ENCODE measurements around the gene BTN3A1. TPM values are rescaled to one million over a fixed set of nuclear protein-coding genes. Genes with fewer than 3 reads are reported as not detected.
"Not testable (repeated sequence)": the region's sequence is repeated elsewhere in the genome, so short reads cannot be mapped to it uniquely, and the experiment has no call there.

Gene BTN3A1
- total RNA-seq, 1 experiment from 2014 or later: 1.2 TPM

GRCh38 chr6:26367114-26367513 lies 35.0 kb upstream of the BTN3A1 start:
- H3K4me3 ChIP-seq (ENCODE audit: insufficient read depth, low read depth, low read length): no peak overlapping the region
- H3K27me3 ChIP-seq (ENCODE audit: control insufficient read depth, insufficient read depth, low read length): no peaks in the 10 kb centered on the region
- no peak for DNase-seq
- no peaks in the 10 kb centered on the region for H3K36me3 ChIP-seq (replicated peaks; ENCODE audit: control insufficient read depth, insufficient read depth, low read length)

- DNase-seq; H3K27me3 ChIP-seq (ENCODE audit: control insufficient read depth, insufficient read depth, low read length); H3K4me3 ChIP-seq (ENCODE audit: insufficient read depth, low read depth, low read length); H3K36me3 ChIP-seq (replicated peaks; ENCODE audit: control insufficient read depth, insufficient read depth, low read length): not testable (repeated sequence)
Measured at GRCh38 chr6:26371813-26372212, 30.3 kb upstream of the BTN3A1 start.

GRCh38 chr6:26372308-26373144 lies 29.5 kb upstream of the BTN3A1 start:
- H3K27me3 ChIP-seq (ENCODE audit: control insufficient read depth, insufficient read depth, low read length): no peaks in the 10 kb centered on the region
- no peak overlapping the region for H3K4me3 ChIP-seq (ENCODE audit: insufficient read depth, low read depth, low read length)
- H3K36me3 ChIP-seq (replicated peaks; ENCODE audit: control insufficient read depth, insufficient read depth, low read length): no peaks in the 10 kb centered on the region
- no peak for DNase-seq

- no peak overlapping the region for H3K4me3 ChIP-seq (ENCODE audit: insufficient read depth, low read depth, low read length)
- no peak for DNase-seq
- no peaks in the 10 kb centered on the region for H3K36me3 ChIP-seq (replicated peaks; ENCODE audit: control insufficient read depth, insufficient read depth, low read length)
- H3K27me3 ChIP-seq (ENCODE audit: control insufficient read depth, insufficient read depth, low read length): no peaks in the 10 kb centered on the region
Measured at GRCh38 chr6:26375270-26375669, 26.8 kb upstream of the BTN3A1 start.

- H3K27me3 ChIP-seq (ENCODE audit: control insufficient read depth, insufficient read depth, low read length): no peaks in the 10 kb centered on the region
- DNase-seq: no peak
Measured at GRCh38 chr6:26377719-26378118, 24.4 kb upstream of the BTN3A1 start.

GRCh38 chr6:26378143-26378542 lies 23.9 kb upstream of the BTN3A1 start:
- H3K27me3 ChIP-seq (ENCODE audit: control insufficient read depth, insufficient read depth, low read length); H3K4me3 ChIP-seq (ENCODE audit: insufficient read depth, low read depth, low read length); DNase-seq; H3K36me3 ChIP-seq (replicated peaks; ENCODE audit: control insufficient read depth, insufficient read depth, low read length): not testable (repeated sequence)

More at GRCh38 chr6:26377719-26378118, 24.4 kb upstream of the BTN3A1 start:
- Histone ChIP-seq H3K4me3 (ENCODE audit: insufficient read depth, low read depth, low read length) (no peak overlapping the region), H3K36me3 (replicated peaks; ENCODE audit: control insufficient read depth, insufficient read depth, low read length) (no peaks in the 10 kb centered on the region)

- DNase-seq: no peak
- no peaks in the 10 kb centered on the region for H3K36me3 ChIP-seq (replicated peaks; ENCODE audit: control insufficient read depth, insufficient read depth, low read length)
- no peaks in the 10 kb centered on the region for H3K27me3 ChIP-seq (ENCODE audit: control insufficient read depth, insufficient read depth, low read length)
- no peak overlapping the region for H3K4me3 ChIP-seq (ENCODE audit: insufficient read depth, low read depth, low read length)
Measured at GRCh38 chr6:26379292-26379691, 22.8 kb upstream of the BTN3A1 start.

GRCh38 chr6:26379740-26380139 lies 22.3 kb upstream of the BTN3A1 start:
- no peak for DNase-seq
- no peaks in the 10 kb centered on the region for H3K36me3 ChIP-seq (replicated peaks; ENCODE audit: control insufficient read depth, insufficient read depth, low read length)
- no peaks in the 10 kb centered on the region for H3K27me3 ChIP-seq (ENCODE audit: control insufficient read depth, insufficient read depth, low read length)
- H3K4me3 ChIP-seq (ENCODE audit: insufficient read depth, low read depth, low read length): no peak overlapping the region

- H3K27me3 ChIP-seq (ENCODE audit: control insufficient read depth, insufficient read depth, low read length): no peaks in the 10 kb centered on the region
- peaks cover 2% of the 10 kb centered on the region for H3K36me3 ChIP-seq (replicated peaks; ENCODE audit: control insufficient read depth, insufficient read depth, low read length)
- no peak overlapping the region for H3K4me3 ChIP-seq (ENCODE audit: insufficient read depth, low read depth, low read length)
- no peak for DNase-seq
Measured at GRCh38 chr6:26380256-26380655, 21.8 kb upstream of the BTN3A1 start.

- DNase-seq: no peak
- Histone ChIP-seq H3K4me3 (ENCODE audit: insufficient read depth, low read depth, low read length) (no peak overlapping the region), H3K36me3 (replicated peaks; ENCODE audit: control insufficient read depth, insufficient read depth, low read length) (peaks cover 2% of the 10 kb centered on the region), H3K27me3 (ENCODE audit: control insufficient read depth, insufficient read depth, low read length) (no peaks in the 10 kb centered on the region)
Measured at GRCh38 chr6:26382121-26382520, 20.0 kb upstream of the BTN3A1 start.

GRCh38 chr6:26383624-26384417 lies 18.3 kb upstream of the BTN3A1 start:
- Histone ChIP-seq H3K36me3 (replicated peaks; ENCODE audit: control insufficient read depth, insufficient read depth, low read length) (peaks cover 2% of the 10 kb centered on the region), H3K4me3 (ENCODE audit: insufficient read depth, low read depth, low read length) (peak overlapping the region; percentile 60), H3K27me3 (ENCODE audit: control insufficient read depth, insufficient read depth, low read length) (no peaks in the 10 kb centered on the region)
- no peak for DNase-seq

- peaks cover 11% of the 10 kb centered on the region for H3K36me3 ChIP-seq (replicated peaks; ENCODE audit: control insufficient read depth, insufficient read depth, low read length)
- DNase-seq: no peak
- H3K27me3 ChIP-seq (ENCODE audit: control insufficient read depth, insufficient read depth, low read length): no peaks in the 10 kb centered on the region
- H3K4me3 ChIP-seq (ENCODE audit: insufficient read depth, low read depth, low read length): no peak overlapping the region
Measured at GRCh38 chr6:26385734-26386125, 16.3 kb upstream of the BTN3A1 start.

GRCh38 chr6:26387565-26387964 lies 14.5 kb upstream of the BTN3A1 start:
- no peak for DNase-seq
- Histone ChIP-seq H3K36me3 (replicated peaks; ENCODE audit: control insufficient read depth, insufficient read depth, low read length) (peaks cover 12% of the 10 kb centered on the region), H3K4me3 (ENCODE audit: insufficient read depth, low read depth, low read length) (no peak overlapping the region), H3K27me3 (ENCODE audit: control insufficient read depth, insufficient read depth, low read length) (no peaks in the 10 kb centered on the region)

- Histone ChIP-seq H3K36me3 (replicated peaks; ENCODE audit: control insufficient read depth, insufficient read depth, low read length) (peaks cover 12% of the 10 kb centered on the region), H3K4me3 (ENCODE audit: insufficient read depth, low read depth, low read length) (no peak overlapping the region), H3K27me3 (ENCODE audit: control insufficient read depth, insufficient read depth, low read length) (no peaks in the 10 kb centered on the region)
- no peak for DNase-seq
Measured at GRCh38 chr6:26388014-26388413, 14.1 kb upstream of the BTN3A1 start.

- no peak for DNase-seq
- Histone ChIP-seq H3K36me3 (replicated peaks; ENCODE audit: control insufficient read depth, insufficient read depth, low read length) (peaks cover 12% of the 10 kb centered on the region), H3K27me3 (ENCODE audit: control insufficient read depth, insufficient read depth, low read length) (no peaks in the 10 kb centered on the region), H3K4me3 (ENCODE audit: insufficient read depth, low read depth, low read length) (no peak overlapping the region)
Measured at GRCh38 chr6:26388441-26388840, 13.6 kb upstream of the BTN3A1 start.
